GM12864 (cell line): Measurements from ENCODE around the gene TAF3.

Experiments used
- DNase-seq: peaks from one replicate; pipeline ENCODE4 v3.0.0-alpha.2; 2011; ENCODE audit warnings: low read depth
- H3K4me3 ChIP-seq: 2 replicates; pipeline ENCODE4 v1.5.1; 2011; ENCODE audit warnings: mild to moderate bottlenecking, low read depth, low read length, control low read depth
- TF ChIP-seq, protein P1 (sequence below): IDR thresholded peaks from 2 replicates; pipeline ENCODE4 v1.5.1; 2011; ENCODE audit warnings: low read depth, mild to moderate bottlenecking, moderate library complexity, low read length, control low read depth, inconsistent platforms; ENCODE audit errors: missing control alignments

TAF3 gene

GRCh38 chr10:8066124-8066523, 247.8 kb downstream of the TAF3 start:
- DNase-seq = no peak
- TF ChIP-seq, protein P1, sequence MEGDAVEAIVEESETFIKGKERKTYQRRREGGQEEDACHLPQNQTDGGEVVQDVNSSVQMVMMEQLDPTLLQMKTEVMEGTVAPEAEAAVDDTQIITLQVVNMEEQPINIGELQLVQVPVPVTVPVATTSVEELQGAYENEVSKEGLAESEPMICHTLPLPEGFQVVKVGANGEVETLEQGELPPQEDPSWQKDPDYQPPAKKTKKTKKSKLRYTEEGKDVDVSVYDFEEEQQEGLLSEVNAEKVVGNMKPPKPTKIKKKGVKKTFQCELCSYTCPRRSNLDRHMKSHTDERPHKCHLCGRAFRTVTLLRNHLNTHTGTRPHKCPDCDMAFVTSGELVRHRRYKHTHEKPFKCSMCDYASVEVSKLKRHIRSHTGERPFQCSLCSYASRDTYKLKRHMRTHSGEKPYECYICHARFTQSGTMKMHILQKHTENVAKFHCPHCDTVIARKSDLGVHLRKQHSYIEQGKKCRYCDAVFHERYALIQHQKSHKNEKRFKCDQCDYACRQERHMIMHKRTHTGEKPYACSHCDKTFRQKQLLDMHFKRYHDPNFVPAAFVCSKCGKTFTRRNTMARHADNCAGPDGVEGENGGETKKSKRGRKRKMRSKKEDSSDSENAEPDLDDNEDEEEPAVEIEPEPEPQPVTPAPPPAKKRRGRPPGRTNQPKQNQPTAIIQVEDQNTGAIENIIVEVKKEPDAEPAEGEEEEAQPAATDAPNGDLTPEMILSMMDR = no peak
- no peak overlapping the region for H3K4me3 ChIP-seq
